GM18909 (cell line): ENCODE measurements around the gene TPM4.

ENCODE experiments used
- ATAC-seq: cut with Tn5 transposase; IDR thresholded peaks from one replicate; pipeline ENCODE4 v1.9.1; 2021; ENCODE audit warnings: mild to moderate bottlenecking; ENCODE audit not compliant: unreplicated experiment, poor library complexity

The TPM4 gene

DNA sequence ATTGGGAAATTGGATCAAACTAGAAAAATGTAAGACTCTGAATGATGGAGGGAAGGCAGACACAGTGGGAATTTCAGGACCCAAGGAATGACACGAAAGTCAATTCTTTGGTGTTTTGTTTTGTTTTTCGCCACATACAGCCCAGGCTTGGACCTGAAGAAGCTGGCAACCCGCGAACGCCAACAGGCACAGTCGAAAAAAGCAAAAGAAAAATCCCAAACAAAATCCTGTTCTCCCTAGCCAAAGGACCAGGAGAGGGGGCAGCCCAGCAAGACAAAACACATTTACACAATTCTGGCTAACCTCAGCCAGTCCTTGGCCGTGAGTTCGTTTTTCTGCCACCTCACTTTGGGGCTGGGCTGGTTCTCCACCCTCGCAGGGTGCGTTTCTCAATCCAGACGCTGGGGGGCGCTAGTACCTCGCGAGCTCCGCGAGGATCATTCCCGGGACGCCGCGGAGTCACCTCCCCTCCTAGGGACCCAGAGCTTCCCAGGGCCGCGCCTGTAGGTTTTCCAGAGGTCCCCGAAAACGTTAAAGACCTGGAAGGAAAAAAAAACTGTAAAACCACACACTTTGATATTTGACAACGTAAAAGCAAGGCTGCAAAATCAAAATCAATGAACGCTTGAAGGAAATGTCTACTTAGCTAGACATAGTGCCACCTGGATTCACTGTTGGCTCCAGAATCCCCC lies 34.9 kb upstream of the TPM4 start:
- ATAC-seq, result no peak

DNA sequence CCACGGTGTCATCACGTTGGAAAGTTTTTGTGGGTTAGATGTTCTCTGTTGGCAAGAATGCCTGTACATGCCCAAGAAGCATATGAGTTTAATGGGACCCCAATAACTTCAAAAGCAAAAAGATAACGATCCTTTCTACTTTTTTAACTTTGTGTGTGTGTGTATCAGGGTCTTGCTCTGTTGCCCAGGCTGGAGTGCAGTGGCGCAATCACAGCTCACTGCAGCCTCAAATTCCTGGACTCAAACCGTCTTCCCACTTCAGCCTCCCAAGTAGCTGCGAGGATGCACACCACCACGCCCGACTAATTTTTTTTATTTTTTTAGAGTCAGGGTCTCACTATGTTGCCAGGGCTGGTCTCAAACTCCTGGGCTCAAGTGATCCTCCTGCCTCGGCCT lies 34.3 kb upstream of the TPM4 start:
- ATAC-seq, result no peak

DNA sequence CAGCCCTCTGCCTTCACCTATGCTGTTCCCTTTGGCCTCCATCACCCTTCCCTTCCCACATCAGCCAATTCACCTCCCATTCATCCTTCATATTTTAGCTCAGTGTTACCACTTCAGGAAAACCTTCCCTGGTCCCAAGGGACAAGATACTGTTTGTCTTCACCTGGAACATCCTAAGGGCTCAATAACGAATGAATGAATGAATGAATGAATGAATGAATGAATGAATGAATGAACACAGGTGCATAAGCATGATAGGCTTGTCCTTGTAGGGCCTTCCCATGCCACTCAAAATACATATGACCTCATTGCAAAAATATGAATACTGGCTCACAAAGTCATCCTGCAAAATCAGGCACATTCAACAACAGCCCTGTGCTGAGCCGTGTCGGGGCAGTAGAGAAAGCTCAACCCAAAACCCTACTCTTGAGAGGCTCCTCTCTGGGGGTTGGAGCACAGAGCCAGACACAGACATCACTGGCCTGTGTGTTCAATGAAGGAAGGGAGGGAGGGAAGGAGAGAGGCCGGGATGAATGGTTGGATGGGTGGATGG lies 33.7 kb upstream of the TPM4 start:
- no peak for ATAC-seq

DNA sequence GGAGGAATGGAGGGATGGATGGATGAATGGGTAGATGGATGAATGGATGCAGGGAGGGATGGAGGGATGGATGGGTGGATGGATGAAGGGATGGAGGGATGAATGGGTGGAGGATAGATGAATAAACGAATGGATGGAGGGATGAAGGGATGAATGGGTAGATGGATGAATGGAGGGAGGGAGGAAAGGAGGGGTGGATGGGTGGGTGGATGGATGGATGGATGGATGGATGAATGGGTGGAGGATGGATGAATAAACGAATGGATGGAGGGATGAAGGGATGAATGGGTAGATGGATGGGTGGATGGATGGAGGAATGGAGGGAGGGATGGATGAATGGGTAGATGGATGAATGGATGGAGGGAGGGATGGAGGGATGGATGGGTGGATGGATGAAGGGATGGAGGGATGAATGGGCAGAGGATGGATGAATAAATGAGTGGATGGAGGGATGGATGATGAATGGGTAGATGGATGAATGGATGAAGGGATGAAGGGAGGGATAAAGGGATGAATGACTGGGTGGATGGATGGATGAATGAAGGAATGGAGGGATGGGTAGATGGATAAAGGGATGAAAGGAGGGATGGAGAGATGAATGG lies 33.0 kb upstream of the TPM4 start:
- ATAC-seq, result no peak

DNA sequence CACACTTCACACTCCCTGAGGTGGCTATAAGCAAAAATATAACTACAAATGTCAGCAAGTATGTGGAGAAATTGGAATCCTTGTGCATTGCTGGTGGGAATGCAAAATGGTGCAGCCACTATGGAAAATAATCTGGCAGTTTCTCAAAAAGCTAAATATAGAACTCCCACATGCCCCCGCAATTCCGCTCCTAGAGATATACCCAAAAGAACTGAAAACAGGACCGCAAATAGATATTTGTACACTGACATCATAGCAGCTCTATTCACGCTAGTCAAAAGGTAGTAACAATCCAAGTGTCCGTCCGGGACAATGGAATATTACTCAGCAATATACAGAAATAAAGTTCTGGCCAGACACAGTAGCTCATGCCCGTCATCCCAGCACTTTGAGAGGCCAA lies 31.5 kb upstream of the TPM4 start:
- ATAC-seq, result no peak

DNA sequence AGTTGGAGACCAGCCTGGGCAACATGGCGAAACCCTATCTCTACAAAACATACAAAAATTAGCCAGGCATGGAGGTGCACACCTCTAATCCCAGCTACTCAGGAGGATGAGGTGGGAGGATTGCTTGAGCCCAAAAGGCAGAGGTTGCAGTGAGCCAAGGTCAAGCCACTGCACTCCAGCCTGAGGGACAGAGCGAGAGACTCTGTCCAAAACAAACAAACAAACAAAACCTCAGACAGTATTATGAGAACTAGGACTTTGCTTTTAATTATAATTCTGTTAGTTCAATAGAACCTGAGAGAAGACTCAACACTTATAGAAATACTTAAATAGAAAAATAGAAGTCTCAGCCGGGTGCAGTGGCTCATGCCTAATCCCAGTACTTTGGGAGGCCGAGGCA lies 31.1 kb upstream of the TPM4 start:
- ATAC-seq, result no peak

DNA sequence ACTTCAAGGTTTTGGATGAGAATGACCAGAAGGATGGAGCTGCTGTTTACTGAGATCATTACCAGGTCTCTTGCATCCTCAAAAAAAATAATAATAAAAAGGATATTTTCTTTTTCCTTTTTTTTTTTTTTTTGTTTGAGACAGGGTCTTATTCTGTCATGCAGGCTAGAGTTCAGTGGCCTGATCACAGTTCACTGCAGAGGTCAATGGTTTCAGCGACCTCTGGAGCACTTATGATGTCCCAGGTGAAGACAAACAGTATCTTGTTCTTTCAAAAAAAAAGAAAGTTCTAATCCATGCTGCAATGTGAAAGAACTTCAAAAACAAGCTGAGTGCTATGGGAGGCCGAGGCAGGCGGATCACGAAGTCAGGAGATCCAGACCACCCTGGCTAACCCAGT lies 30.4 kb upstream of the TPM4 start:
- no peak for ATAC-seq

DNA sequence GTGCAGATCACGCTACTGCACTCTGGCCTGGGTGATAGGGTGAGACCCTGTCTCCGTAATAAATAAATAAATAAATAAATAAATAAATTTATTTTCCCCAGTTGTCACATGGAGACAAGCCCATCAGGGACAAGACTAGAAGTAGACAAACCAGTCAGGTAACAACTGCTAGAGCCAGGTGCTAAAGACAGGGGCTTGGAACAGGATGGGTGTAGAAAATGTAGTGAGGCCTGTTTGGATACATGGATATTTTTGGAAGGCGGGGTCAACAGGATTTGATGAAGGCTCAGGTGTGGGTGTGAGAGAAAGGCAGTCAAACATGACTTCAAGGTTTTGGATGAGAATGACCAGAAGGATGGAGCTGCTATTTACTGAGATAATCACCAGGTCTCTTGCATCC lies 27.7 kb upstream of the TPM4 start:
- ATAC-seq, result no peak

DNA sequence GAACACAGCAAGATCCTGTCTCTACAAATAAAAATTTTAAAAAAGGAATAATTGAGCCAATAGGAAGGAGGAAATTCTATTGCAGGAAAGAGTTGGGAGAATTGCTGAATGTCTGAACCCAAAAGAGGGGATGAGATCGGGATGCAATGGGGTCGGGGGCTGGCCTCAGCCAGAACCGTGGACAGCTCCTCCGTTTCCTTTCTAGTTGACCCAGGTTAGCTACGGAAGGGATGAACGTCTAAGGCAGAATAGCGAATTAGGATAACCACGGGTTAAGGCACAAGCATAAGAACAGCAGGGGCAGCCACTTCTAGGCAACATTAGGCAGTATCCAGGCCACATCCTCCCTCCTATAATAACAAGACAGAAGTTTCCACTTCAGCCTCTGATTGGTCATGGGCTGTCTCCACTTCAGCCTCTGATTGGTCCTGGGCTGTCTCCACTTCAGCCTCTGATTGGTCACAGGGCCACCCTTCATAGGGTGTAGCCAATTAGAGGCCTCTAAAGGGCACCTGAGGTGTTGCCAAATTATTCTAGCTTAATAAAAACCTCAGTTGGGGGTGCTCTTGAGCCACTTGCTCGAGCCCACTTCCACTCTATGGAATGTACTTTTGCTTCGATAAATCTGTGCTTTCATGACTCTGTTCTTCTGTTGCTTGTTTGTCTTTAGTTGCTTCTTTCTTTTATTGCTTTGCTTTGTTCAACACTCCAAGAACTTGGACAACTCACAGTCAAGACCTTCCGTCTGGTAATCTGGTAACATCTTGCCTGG lies 24.9 kb upstream of the TPM4 start:
- ATAC-seq, result no peak

DNA sequence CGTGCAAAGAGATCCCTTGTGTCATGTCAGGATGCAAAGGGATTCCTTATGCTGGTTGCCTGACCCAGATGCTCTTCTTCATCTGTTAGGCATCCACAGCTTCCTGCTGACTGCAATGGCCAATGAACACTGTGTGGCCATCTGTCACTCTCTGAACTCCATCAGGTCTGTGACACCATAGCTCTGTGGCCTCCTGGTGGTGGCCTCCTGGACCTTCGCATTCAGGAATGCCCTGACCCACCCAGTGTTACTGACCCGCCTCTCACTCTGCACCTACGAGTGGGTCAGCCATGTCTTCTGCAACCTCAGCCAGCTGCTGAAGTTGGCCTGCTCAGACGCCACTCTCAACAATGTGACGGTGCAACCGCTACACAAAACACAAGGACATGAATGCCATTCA lies 23.9 kb upstream of the TPM4 start:
- no peak for ATAC-seq

DNA sequence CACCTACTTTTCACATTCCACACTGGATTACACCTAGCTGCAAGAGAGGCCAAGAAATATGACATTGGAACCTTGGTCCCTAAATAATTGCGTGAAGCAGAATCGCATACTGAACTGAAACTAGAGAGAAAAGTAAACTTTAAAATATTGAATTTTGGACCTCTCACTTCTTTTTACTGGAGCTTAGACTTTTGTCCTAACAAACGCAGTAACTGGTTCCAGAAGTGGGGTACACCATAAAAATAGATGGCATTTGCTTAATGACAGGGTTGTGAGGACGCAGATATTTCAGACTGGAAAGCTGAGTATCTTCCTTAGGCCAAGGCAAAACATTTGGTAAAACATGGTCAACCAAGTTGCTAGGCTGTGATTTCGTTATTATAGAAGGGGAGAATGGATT lies 19.2 kb upstream of the TPM4 start:
- ATAC-seq, result no peak

DNA sequence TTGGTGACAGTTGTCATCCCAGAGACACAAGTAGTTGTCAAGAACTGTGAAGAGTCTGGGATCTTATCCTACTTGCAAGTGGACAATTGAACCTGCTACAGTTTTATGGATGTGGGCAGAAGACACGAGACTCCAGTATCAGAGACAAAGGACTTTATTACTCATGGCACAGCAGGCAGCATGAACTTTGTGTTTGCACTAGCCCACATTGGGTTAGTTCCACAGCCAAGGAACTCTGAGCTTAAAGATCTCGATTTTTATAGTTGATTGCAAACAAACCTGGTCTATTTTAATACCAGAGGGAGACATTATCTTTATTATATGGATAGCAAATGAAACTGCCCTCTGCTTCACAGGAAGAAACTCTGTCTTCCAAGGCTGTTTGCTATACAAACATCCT lies 16.0 kb upstream of the TPM4 start:
- no peak for ATAC-seq

DNA sequence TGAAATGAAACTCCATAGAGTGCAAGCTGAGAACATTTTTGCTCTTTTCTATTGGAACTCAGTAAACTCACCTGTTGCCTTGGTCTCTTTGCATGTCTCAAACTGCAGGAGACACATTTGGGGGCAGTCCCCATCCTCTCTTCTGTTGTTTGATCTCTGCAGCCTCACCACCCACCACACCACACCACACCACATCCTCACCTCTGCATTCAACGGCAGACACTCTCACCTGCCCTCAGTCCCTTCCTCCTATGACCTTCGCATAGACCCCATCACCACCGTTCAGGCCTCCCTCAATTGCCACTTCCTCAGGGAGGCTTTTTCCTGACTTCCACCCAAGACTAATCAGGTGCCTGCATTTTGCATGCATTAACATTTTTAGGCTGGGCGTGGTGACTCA lies 14.4 kb upstream of the TPM4 start:
- ATAC-seq, result no peak

DNA sequence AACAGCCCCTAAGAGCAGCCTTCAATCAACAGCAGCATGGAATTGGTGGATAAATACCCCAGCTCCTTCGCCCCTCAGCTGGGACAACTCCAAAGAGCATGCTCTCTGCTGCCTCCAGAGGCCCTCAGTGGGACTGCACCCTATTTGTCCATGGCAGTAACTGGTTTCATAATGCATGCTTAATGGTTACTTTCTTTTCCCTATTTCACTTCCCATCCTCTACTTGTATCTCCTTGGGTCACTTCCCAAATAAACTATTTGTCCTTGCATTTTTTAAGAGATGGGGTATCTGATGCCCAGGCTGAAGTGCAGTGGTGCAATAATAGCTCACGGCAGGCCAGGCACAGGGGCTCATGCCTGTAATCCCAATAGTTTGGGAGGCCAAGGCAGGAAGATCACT lies 13.5 kb upstream of the TPM4 start:
- no peak for ATAC-seq

DNA sequence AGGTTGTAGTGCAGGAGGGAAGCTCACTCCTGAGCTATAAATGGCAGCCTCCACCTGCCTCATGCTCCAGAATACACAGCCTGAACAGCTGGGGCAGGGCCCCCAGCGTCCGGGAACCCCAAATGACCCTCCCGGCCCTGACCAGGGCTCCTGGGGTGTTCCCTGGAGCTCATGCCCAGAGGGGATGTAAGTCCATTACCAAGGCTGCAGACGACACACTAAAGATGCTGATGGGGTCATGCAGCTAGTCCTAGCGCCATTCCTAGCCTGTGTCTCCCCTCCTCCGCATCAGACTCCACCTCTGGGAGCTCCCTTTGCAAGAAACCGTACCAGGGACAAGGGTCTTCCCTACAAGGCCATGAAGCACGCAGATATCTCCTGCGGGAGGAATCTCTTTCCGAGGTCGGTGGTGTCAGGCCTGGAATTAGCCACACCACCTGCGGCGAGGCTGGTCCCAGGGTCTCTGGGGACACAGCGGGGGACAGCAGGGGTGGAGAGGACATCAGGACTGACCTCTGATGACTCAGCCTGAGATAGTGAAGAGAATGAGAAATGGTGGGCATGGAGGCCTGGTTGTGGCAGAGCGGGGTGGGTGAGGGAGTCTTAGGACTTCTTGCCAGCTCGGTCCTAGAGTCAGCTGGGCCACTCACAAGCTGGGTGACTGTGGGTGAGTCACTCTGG lies 11.9 kb upstream of the TPM4 start:
- no peak for ATAC-seq

DNA sequence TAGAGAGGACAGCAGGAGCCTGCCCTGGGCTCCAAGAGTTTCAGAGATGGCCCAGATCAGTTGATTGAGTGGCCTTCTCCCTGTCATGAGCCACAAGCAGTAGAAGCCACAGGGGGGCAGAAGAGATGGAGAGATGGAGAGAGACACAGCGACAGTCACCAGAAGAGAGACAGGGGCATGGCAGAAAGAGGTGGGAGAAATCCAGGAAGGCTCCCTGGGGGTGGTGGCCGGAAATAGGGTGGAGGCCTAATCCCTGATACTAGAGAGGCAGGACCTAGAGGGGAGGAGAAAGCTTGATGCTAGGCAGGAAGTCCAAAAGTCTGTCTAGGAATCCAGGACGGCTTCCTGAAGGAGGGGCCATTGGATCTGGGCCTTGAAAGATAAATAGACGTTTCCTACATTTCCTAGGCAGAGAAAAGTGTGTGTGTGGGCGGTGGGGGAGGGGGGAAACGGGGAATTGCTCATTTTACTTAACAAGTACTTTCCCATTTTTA lies 9.6 kb upstream of the TPM4 start:
- ATAC-seq, result no peak

DNA sequence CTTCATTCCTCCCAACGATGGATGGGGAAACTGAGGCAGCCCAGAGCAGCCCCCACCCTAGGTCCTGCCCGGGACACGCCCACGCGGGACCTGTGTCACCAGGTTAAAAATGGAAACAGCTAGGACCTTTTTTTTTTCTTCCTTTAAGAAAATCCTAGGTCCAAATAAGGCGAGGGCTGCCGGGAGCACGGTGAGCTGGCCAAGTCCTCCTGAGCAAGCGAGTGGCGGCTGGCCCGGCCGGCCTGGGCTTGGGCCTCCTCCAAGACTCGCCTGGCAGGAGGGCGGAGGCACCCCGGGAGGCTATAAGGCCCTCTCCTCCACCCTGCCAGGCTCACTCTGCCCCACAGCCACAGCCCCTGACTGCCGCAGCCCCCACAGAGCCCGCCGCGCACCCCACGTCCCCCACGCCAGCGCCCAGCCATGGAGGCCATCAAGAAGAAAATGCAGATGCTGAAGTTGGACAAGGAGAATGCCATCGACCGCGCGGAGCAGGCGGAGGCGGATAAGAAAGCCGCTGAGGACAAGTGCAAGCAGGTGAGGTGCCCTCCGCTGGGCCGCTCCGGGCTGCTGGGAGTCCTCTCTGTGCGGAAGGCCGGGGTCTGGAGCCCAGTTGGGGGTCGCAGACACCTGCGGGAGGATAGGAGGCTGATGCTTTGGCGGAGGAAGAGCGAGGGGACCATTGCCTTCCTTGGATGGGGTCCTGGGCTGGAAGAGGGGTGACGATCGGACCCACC lies 8.9 kb upstream of the TPM4 start:
- no peak for ATAC-seq

DNA sequence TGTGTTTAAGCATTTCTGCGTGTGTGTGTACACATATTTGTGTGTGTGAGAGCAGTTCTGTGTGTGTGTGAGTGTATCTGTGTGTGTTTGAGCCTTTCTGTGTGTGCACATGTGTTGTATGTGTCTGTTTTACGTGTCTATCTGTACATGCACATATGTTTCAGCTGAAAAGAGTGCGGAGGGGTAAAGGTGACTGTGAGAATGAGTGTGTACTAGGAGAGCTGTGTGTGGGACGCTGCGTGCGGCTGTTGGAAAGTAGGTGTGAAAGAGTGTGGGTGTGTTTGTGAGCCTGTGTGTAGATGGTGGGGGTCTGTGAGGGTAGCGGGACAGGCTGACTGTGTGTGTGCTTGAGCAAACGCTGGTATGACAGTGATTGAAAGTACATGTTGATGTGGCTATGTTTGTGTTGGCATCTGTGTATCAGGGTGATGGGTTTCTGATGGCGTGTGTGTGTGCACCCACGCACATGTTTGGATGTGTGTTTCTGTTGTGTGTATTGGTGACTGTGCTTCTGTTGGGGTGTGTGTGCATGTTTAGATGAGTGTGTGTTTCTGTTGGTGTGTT lies 7.5 kb upstream of the TPM4 start:
- no peak for ATAC-seq

DNA sequence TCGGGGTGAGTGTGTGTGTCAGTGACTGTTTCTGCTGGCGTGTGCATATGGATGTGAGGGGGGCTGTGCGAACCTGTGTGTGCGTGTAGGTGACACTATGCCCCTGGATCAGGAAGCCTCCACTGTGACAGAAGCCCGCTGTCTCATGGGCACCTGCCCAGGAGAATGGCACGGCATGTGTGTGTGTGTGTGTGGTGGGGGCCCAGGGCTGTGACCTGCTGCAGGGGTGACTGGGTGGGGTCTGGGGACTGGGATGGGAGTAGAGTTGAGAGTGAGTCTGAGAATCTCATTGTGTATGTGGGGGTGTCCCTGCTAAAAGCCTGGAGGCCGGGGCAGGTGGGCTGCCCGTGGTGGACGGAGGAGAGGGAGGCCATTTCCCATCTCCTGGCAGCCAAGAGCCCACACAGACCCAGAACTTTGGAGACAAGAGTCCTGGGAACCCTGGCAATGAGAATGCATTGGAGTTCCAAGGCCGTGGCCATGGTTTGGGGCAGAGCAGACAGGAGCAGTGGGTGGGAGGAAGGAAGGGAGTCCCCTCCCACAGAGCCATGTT lies 6.4 kb upstream of the TPM4 start:
- no peak for ATAC-seq
